ENCODE measurements around the gene CRACDL. TPM values are rescaled to one million over a fixed set of nuclear protein-coding genes. Genes with fewer than 3 reads are reported as not detected.

CRACDL gene
- total and polyA plus RNA-seq, 12 donors: 1.2 to 7.9 (median 3.2) TPM

DNA sequence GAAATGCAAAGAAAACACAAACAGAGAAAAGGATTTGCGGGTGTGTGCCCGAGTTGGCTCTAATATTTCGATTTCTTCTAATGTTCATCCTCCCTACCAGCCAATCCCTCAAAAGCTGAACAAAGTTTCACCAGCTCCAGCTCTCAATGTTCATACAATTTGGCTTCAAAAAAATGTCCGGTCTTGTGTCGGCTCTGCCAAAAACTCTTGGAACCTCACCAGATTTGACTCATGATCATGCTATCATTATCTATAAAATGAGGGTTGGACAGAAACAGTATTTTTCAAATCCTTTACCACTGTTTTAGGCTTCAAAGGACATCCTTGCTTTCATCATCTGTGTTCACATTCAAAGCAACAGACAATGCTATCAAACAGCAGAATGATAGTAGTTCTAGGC is 88.2 kb downstream of the CRACDL start:
- no peak for DNase-seq
- intact Hi-C loops (cut with DNase I): loop anchor here in 1 of 10 donors (10.0 kb wide), 1 partner anchor 217 kb away; no protein-coding TSS in a partner anchor
- WGBS, 2 donors: 78 to 82% methylated on average over 5 of the region's 5 CpGs
- TF ChIP-seq, protein P1, sequence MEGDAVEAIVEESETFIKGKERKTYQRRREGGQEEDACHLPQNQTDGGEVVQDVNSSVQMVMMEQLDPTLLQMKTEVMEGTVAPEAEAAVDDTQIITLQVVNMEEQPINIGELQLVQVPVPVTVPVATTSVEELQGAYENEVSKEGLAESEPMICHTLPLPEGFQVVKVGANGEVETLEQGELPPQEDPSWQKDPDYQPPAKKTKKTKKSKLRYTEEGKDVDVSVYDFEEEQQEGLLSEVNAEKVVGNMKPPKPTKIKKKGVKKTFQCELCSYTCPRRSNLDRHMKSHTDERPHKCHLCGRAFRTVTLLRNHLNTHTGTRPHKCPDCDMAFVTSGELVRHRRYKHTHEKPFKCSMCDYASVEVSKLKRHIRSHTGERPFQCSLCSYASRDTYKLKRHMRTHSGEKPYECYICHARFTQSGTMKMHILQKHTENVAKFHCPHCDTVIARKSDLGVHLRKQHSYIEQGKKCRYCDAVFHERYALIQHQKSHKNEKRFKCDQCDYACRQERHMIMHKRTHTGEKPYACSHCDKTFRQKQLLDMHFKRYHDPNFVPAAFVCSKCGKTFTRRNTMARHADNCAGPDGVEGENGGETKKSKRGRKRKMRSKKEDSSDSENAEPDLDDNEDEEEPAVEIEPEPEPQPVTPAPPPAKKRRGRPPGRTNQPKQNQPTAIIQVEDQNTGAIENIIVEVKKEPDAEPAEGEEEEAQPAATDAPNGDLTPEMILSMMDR (IDR thresholded peaks at IDR 0.05): no peak
- H3K27me3 ChIP-seq: peaks cover 0 to 21% (median 5%) of the 10 kb centered on the region in 7 donors
- H3K4me3 ChIP-seq: no peak overlapping the region
- H3K9me3 ChIP-seq: no peaks in the 10 kb centered on the region
- no peak overlapping the region for H3K27ac ChIP-seq
- no peaks in the 10 kb centered on the region for H3K36me3 ChIP-seq
- H3K4me1 ChIP-seq: no peaks in the 10 kb centered on the region
- no peak for ATAC-seq

DNA sequence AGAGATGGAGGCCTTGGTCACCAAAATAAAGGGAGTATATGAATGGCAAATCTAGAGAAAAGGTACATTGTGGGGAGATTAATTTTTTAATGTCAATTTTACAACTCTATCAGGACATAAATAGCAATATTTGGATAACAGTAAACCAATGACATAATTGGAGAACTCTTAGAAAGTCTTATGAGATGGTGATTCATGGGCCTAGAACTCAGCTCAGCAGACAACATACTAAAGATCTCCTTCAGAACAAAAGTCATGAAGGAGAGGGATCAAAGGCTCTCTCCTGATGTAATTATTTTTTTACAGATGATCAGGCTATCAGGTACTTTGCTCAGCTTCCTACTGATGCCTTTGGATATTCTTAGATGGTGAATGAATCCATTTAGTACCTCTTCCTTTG is 90.0 kb downstream of the CRACDL start:
- H3K27me3 ChIP-seq: peaks cover 0 to 11% (median 2%) of the 10 kb centered on the region in 7 donors
- ATAC-seq (no peak), DNase-seq (no peak)
- no peaks in the 10 kb centered on the region for H3K4me1 ChIP-seq
- H3K4me3 ChIP-seq: no peak overlapping the region
- intact Hi-C loops (cut with DNase I): loop anchor here in 1 of 10 donors (10.0 kb wide), 1 partner anchor 219 kb away; no protein-coding TSS in a partner anchor
- no peak overlapping the region for H3K27ac ChIP-seq
- H3K36me3 ChIP-seq: no peaks in the 10 kb centered on the region
- TF ChIP-seq, protein P1 (IDR thresholded peaks at IDR 0.05): no peak
- H3K9me3 ChIP-seq: no peaks in the 10 kb centered on the region

DNA sequence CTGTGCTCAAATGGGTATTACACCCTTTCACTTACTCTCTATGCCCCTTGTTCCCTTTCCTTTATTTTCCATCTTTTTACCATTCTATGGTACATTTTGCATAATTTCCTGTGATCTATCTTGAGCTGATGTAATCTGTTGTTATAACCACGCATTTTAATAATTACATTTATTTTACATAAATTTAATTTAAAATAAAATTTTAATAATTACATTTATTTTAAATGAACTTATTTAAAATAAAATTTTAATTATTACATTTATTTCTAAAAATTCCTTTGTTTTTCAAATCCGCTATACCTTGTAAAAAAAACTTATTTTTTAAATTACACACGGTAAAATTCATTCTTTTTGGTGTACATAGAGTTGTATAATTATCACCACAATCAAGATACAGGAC is 93.9 kb downstream of the CRACDL start:
- DNase-seq (no peak), ATAC-seq (no peak)
- TF ChIP-seq, protein P1 (IDR thresholded peaks at IDR 0.05): no peak
- Histone ChIP-seq H3K4me3 (no peak overlapping the region), H3K36me3 (no peaks in the 10 kb centered on the region), H3K27ac (no peak overlapping the region), H3K27me3 (peaks cover 0 to 4% (median 0%) of the 10 kb centered on the region in 7 donors), H3K4me1 (peaks cover 0 to 2% (median 0%) of the 10 kb centered on the region in 9 donors), H3K9me3 (peaks cover 0 to 8% (median 0%) of the 10 kb centered on the region in 11 donors)
- WGBS, 2 donors: 73 to 87% methylated on average over 3 of the region's 3 CpGs
- intact Hi-C loops (cut with DNase I): loop anchor here in 1 of 10 donors (10.0 kb wide), 1 partner anchor 223 kb away; no protein-coding TSS in a partner anchor

DNA sequence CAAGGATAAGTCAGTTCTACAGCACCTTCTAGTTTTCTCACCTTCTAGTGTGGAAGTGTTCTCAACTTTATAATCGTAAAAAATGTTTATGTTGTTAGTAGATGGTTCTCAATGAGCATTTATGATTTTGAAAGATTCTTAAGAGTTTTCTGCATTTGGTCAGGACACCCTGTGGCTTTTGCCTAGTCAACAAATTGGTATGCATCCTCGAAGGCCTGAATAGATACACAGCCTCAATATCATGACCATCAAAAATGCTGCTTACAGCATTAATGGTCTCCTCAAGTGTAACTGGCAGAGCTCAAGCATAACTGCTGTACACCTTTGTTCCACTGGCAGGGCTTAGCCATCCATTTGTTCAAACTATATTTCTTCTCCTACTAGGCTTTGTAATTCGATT is 96.7 kb downstream of the CRACDL start:
- ATAC-seq (no peak), DNase-seq (no peak)
- intact Hi-C loops (cut with DNase I): loop anchor here in 8 of 10 donors (2.0 to 10.0 kb wide), 5 partner anchors 104 to 427 kb away; partner anchors contain the start of gene MGAT4A (in 2 of the 8)
- TF ChIP-seq, protein P1 (IDR thresholded peaks at IDR 0.05): no peak
- Histone ChIP-seq H3K9me3 (peaks cover 0 to 8% (median 0%) of the 10 kb centered on the region in 11 donors), H3K27me3 (no peaks in the 10 kb centered on the region), H3K4me1 (peaks cover 0 to 6% (median 0%) of the 10 kb centered on the region in 9 donors), H3K27ac (no peak overlapping the region), H3K4me3 (no peak overlapping the region), H3K36me3 (no peaks in the 10 kb centered on the region)
- 58 to 70% methylated on average over 3 of the region's 3 CpGs for WGBS, 2 donors

Measured in heart right ventricle (tissue), 16 donors.